Esophagus (tissue), 2 donors: ENCODE measurements around the gene ATRX. TPM values are rescaled to one million over a fixed set of nuclear protein-coding genes. Genes with fewer than 3 reads are reported as not detected.
"Not testable (repeated sequence)": the region's sequence is repeated elsewhere in the genome, so short reads cannot be mapped to it uniquely, and the experiment has no call there.

Source experiments
- H3K27ac ChIP-seq, 2 donors: one replicate each; pipeline ENCODE4 v1.5.1; 2013; ENCODE audit warnings: low read depth in 2 of 2, mild to moderate bottlenecking in 2 of 2, inconsistent platforms in 1 of 2, low read length in 1 of 2, moderate library complexity in 1 of 2
- H3K27me3 ChIP-seq, 2 donors: one replicate each; pipeline ENCODE4 v1.6.1; 2013; ENCODE audit warnings: low read length in 2 of 2, control low read depth in 1 of 2, mild to moderate bottlenecking in 1 of 2; ENCODE audit not compliant: insufficient read depth in 2 of 2, control insufficient read depth in 1 of 2
- H3K36me3 ChIP-seq, 2 donors: one replicate each; pipeline ENCODE4 v1.6.1; 2013; ENCODE audit warnings: low read length in 1 of 2; ENCODE audit not compliant: control insufficient read depth in 2 of 2, insufficient read depth in 2 of 2
- H3K4me1 ChIP-seq, 2 donors: one replicate each; pipeline ENCODE4 v1.6.1; 2013; ENCODE audit warnings: low read length in 1 of 2; ENCODE audit not compliant: control insufficient read depth in 2 of 2, insufficient read depth in 2 of 2
- H3K4me3 ChIP-seq, 2 donors: one replicate each; pipeline ENCODE4 v1.5.1; 2013; ENCODE audit warnings: low read length in 2 of 2, mild to moderate bottlenecking in 2 of 2, low read depth in 1 of 2, moderate library complexity in 1 of 2
- H3K9me3 ChIP-seq, 2 donors: one replicate each; pipeline ENCODE4 v1.6.1; 2013; ENCODE audit warnings: mild to moderate bottlenecking in 2 of 2, low read depth in 1 of 2, low read length in 1 of 2, moderate library complexity in 1 of 2; ENCODE audit not compliant: control insufficient read depth in 2 of 2, insufficient read depth in 1 of 2
- WGBS, 2 donors: extraction: QIAGEN DNeasy Blood & Tissue Kit; methylation state at CpG; one replicate each; pipeline ENCODE4 v1.1.7; 2013; 5-methylcytosine and 5-hydroxymethylcytosine counted together
- polyA plus RNA-seq, 2 donors: library from polyadenylated mRNA; stranded (reverse); fragments of 200-250 nt; gene quantifications; one replicate each; pipeline ENCODE4 v1.2.3, GENCODE V29; 2013
- donor health status: healthy with polysubstance abuse.
- donor health status: Bipolar disorder and iron deficiency.

Gene ATRX
- polyA plus RNA-seq, 2 donors: 7.4 to 12.3 TPM

DNA sequence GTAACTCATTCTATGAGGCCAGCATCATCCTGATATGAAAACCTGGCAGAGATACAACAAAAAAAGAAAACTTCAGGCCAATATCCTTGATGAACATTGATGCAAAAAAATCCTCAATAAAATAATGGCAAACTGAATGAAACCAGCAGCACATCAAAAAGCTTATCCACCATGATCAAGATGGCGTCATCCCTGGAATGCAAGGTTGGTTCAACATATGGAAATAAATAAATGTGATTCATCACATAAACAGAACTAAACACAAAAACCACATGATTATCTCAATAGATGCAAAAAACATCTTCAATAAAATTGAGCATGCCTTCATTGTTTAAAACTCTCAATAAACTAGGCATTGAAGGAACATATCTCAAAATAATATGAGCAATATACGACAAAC is 254.8 kb downstream of the ATRX start:
- not testable (repeated sequence) for H3K4me3 ChIP-seq, H3K4me1 ChIP-seq, H3K36me3 ChIP-seq, H3K27me3 ChIP-seq, H3K27ac ChIP-seq, H3K9me3 ChIP-seq
- 87 to 97% methylated on average over 2 of the region's 2 CpGs for WGBS, 2 donors

DNA sequence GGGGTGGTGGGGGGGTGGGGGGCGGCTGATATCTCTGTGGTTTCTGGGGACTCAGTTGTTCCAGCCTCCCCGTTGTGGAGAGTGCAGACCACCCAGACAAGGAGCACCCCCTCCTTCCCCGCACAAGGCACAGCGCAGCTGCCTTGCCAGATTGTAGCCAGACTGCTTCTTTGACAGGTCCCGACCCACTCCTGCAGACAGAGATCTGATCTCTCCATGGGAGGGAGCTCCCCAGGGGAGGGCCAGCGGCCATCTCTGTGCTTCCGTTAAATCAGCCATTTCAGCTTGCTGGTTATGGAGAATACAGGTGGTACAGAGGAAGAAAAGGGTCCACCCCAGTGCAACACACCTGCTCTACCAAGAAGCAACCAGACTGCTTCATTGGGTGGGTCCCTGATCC is 258.0 kb downstream of the ATRX start:
- WGBS, 2 donors: 71 to 76% methylated on average over 7 of the region's 7 CpGs
- Histone ChIP-seq H3K9me3 (no peaks in the 10 kb centered on the region), H3K4me3 (no peak overlapping the region), H3K36me3 (no peaks in the 10 kb centered on the region), H3K27me3 (no peaks in the 10 kb centered on the region), H3K27ac (no peak overlapping the region), H3K4me1 (no peaks in the 10 kb centered on the region)

GRCh38 chrX:77527233-77528001 is 258.6 kb downstream of the ATRX start:
- Histone ChIP-seq H3K4me3 (no peak overlapping the region), H3K4me1 (no peaks in the 10 kb centered on the region), H3K27me3 (no peaks in the 10 kb centered on the region), H3K9me3 (no peaks in the 10 kb centered on the region), H3K36me3 (no peaks in the 10 kb centered on the region), H3K27ac (no peak overlapping the region)
- 77 to 78% methylated on average over 18 of the region's 18 CpGs for WGBS, 2 donors

- 76 to 94% methylated on average over 1 of the region's 1 CpG for WGBS, 2 donors
- H3K27ac ChIP-seq: no peak overlapping the region
- H3K36me3 ChIP-seq: no peaks in the 10 kb centered on the region
Measured at GRCh38 chrX:77519765-77520164, 266.3 kb downstream of the ATRX start.

DNA sequence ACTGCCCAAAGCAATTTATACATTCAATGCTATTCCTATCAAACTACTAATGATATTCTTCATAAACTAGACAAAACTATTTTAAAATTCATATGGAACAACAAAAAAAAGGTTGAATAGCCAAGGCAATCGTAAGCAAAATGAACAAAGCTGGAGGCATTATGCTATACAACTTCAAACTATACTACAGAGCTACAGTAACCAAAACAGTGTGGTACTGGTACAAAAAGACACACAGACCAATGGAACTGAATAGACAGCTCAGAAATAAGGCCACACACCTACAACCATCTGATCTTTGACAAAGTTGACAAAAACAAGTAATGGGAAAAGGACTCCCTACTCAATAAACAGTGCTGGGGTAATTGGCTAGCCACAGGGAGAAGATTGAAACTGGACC is 271.8 kb downstream of the ATRX start:
- H3K4me3 ChIP-seq: no peak overlapping the region
- no peak overlapping the region for H3K27ac ChIP-seq
- 81 to 97% methylated on average over 1 of the region's 1 CpG for WGBS, 2 donors
- no peaks in the 10 kb centered on the region for H3K4me1 ChIP-seq
- peaks cover 0 to 4% of the 10 kb centered on the region in 2 donors for H3K36me3 ChIP-seq
- H3K27me3 ChIP-seq: no peaks in the 10 kb centered on the region
- H3K9me3 ChIP-seq: no peaks in the 10 kb centered on the region

More at GRCh38 chrX:77519765-77520164, 266.3 kb downstream of the ATRX start:
- H3K4me3 ChIP-seq: no peak overlapping the region
- H3K4me1 ChIP-seq: no peaks in the 10 kb centered on the region
- no peaks in the 10 kb centered on the region for H3K27me3 ChIP-seq
- no peaks in the 10 kb centered on the region for H3K9me3 ChIP-seq

DNA sequence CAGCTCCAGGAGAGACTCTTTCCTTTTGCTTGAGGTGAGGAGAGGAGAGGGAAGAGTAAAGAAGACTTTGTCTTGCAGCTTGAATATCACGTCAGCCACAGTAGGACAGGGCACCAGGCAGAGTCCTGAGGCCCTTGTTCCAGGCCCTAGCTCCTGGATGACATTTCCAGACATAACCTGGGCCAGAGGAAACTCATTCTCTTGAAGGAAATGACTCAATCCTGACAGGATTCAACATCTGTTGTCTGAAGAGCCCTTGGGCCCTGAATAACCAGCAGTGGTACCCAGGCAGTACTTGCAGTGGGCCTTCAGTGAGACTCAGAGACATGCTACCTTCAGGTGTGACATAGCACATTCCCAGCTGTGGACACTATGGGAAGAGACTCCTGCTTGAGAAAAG is 276.0 kb downstream of the ATRX start:
- H3K27me3 ChIP-seq: no peaks in the 10 kb centered on the region
- H3K27ac ChIP-seq: no peak overlapping the region
- H3K36me3 ChIP-seq: peaks cover 0 to 4% of the 10 kb centered on the region in 2 donors
- H3K4me1 ChIP-seq: no peaks in the 10 kb centered on the region
- no peaks in the 10 kb centered on the region for H3K9me3 ChIP-seq
- H3K4me3 ChIP-seq: no peak overlapping the region
- 93 to 100% methylated on average over 1 of the region's 1 CpG for WGBS, 2 donors

DNA sequence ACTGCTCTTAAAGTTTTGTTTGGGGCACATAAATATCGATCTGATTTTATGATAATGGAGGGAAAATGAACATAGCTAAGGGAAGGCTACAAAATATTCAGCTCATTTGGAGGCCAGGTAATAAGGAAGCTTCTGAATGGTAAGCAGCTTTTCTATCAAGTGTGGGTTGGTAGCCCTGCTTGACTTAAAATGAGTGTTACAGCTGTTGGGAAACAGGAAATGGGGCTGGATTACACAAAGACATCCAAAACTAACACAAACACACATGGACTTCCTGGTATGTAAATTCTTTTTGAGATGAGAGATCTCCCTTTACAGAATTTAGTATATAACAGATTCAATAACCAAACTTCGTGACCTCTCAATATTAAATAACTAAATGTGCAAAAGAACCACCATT is 280.8 kb downstream of the ATRX start:
- Histone ChIP-seq H3K4me1 (no peaks in the 10 kb centered on the region), H3K4me3 (no peak overlapping the region), H3K27ac (no peak overlapping the region), H3K9me3 (no peaks in the 10 kb centered on the region), H3K27me3 (no peaks in the 10 kb centered on the region), H3K36me3 (no peaks in the 10 kb centered on the region)
- WGBS, 2 donors: 82% methylated on average over 2 of the region's 2 CpGs

DNA sequence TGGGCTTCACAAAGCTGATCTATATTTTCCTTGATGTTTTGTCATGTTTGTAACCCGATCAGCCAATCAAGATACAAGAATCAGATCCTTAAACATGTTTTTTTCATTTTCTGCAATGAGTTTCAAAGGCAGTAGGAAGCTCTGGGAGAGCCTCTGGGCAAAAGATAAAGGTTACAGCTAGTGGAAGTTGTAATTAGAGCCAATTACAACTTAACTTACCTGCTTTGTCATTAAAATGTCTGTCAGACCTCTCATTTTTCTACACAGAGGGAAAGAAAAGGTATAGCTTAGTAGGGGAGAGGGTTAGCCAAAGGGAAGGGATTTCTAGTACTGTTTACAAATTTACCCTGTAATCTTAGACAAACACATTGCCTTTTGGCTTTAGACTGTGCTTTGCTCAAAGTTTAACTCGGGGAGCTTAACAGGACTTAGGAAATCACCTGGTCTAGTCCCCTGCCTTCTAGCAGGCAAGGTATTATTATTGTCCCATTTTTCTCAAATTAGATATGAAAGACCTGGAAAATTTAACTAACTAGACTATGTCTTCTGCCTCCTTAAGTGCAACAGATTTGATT is 283.0 kb downstream of the ATRX start:
- Histone ChIP-seq H3K27me3 (no peaks in the 10 kb centered on the region), H3K9me3 (no peaks in the 10 kb centered on the region), H3K27ac (no peak overlapping the region), H3K4me1 (no peaks in the 10 kb centered on the region), H3K36me3 (no peaks in the 10 kb centered on the region), H3K4me3 (no peak overlapping the region)
- 17 to 19% methylated on average over 2 of the region's 2 CpGs for WGBS, 2 donors

DNA sequence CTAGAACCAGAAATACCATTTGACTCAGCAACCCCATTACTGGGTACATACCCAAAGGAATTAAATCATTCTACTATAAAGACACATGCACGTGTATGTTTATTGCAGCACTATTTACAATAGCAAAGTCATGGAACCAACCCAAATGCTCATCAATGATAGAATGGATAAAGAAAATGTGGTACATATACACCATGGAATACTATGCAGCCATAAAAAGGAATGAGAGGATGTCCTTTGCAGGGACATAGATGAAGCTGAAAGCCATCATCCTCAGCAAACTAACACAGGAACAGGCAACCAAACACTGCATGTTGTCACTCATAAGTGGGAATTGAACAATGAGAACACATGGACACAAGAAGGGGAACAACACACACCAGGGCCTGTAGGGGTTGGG is 285.9 kb downstream of the ATRX start:
- H3K9me3 ChIP-seq, H3K27ac ChIP-seq, H3K27me3 ChIP-seq, H3K4me3 ChIP-seq, H3K36me3 ChIP-seq, H3K4me1 ChIP-seq: not testable (repeated sequence)
- 74 to 86% methylated on average over 1 of the region's 1 CpG for WGBS, 2 donors
